IPS DF 4.7 (cell line): ENCODE measurements around the gene FAM3D.
"Not testable (repeated sequence)": the region's sequence is repeated elsewhere in the genome, so short reads cannot be mapped to it uniquely, and the experiment has no call there.

Experiments used
- DNase-seq: peaks from one replicate; pipeline ENCODE4 v3.0.0-alpha.2; 2013; ENCODE audit warnings: low spot score; ENCODE audit errors: extremely low read depth

Gene FAM3D

DNA sequence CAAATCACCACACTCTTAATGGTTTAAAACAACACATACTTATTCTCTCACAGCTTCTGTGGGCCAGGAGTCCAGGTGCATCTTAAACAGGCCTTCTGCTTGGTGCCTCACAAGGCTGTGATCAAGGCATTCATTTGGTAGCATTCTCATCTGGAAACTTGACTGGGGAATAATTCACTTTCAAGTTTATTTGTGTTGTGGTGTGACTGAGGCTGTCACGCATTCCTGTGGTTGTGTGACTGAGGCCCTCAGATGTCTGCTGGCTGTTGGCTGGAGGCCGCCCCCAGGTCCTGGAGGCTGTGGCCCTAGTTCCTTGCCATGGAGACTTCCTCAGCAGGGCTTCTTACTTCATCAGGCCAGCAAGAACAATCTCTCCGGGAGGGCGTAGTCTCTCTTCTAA lies 16.9 kb upstream of the FAM3D start:
- no peak for DNase-seq

DNA sequence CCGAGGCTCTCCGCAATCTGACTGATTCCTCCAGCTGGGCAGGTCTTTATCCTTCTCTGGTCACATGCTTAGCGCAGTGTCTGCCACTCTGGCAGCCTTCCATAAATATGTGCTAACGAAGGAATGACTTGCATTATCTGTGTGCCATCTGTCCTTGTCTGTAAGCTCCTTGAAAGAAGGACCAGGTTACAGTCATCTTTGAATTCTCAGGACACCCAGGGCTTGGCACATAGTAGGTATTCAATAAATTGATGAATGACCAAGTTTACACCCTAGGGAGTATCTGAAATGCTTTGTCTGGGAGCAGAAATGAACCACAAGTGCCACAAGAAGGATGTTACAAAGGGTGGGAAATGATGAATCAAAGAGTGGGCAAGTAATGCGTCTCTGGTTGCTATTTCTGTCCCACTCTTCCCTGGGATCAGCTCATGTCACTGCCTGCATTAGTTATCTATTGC lies 16.5 kb upstream of the FAM3D start:
- DNase-seq, result no peak

DNA sequence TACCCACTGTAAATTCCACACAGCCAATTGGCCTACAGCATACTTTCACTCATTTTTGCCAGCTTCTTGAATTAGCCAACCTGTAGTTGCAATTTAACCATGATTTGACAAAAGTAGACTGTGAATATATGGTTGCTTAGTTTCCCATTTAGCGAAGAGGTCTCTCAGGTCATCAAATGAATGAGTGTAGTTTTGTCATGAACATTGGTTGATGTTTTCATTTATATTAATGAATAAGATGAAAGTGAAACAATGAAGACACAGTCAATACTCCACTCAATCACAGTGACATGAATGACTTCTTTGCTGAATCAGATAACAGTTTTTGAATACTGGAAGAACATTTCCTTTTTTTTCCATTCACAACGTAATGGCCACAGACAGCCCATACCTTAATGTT lies 15.3 kb upstream of the FAM3D start:
- DNase-seq, result no peak

DNA sequence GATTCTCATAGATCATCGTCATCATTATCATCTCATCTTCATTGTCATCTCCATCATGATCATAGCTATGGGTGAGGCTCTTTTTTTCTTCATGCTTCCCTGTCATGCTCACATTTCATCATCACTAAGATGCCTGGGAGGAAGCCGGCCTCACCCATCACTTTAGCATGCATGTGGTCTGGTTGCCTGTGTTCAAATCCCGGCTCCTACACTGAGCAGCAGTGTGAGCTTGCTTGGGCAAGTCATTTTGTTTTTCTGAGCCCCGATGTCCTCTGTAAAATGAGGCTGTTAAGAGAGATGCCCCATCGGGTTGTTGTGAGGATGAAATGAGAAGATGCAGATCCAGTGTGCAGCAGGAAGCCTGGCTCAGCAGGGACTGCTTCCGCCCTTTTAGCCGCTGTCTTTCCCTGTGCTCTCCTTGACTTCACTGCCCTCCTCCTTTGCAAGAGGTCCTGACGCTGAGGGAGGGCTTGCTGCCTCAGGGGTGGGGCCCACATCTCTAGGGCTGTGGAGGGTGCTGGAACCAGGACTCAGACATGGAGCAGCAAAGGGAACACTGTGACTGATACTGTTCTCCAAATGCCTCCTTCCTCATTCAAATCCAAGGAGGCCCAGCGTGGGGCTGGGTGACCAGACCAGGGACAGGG lies 14.4 kb upstream of the FAM3D start:
- no peak for DNase-seq

DNA sequence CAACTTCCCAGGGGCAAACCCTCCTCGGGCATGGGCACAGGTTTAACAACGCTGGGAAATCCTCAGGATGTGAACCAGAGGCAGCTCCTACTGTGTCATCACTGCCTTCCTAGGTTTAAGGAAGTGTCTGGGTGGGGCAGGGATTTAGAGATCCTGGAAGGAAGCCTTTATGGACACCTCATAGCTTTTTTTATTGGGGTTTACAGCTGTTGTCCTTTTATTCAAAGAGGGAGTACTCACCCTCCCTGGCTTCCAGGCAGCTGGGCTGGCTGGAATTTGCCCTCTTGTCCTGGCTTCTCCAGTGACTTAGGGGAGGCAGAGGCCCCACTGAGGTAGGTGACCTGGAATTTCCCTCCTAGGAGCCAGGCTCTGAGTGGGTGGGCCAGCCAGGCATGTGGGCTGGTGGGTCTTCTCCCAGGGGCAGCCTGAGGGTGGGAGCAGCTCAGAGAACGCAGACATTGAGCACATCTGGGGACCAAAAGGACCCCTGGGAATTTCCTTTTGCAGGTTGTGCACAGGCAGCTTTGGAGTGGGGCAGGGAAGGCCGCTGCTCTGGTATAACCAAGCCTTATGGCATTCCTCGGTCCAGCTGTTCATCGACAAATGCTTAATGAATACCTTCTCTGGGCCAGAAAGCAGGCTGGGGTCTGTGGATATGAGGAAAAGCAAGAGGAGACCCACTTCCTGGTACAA lies 13.5 kb upstream of the FAM3D start:
- no peak for DNase-seq

DNA sequence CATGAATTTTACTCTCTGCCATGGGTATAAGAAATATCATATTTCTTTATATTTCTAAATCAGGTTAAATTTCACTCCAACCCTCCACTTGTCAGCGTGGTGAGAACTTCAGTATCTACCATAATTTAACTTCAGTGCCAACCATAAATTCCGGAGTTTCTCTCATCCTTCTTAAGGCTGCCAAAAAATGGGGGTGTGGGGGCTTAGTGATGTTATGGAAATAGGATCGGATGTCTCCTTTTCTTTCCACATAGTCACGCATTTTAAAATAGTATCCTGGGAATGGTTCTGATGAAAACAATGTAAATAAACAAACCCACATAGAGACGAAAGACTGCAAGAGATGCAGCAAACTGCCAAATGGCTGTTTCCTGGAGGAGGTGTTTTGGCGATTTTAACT lies 12.9 kb upstream of the FAM3D start:
- no peak for DNase-seq

DNA sequence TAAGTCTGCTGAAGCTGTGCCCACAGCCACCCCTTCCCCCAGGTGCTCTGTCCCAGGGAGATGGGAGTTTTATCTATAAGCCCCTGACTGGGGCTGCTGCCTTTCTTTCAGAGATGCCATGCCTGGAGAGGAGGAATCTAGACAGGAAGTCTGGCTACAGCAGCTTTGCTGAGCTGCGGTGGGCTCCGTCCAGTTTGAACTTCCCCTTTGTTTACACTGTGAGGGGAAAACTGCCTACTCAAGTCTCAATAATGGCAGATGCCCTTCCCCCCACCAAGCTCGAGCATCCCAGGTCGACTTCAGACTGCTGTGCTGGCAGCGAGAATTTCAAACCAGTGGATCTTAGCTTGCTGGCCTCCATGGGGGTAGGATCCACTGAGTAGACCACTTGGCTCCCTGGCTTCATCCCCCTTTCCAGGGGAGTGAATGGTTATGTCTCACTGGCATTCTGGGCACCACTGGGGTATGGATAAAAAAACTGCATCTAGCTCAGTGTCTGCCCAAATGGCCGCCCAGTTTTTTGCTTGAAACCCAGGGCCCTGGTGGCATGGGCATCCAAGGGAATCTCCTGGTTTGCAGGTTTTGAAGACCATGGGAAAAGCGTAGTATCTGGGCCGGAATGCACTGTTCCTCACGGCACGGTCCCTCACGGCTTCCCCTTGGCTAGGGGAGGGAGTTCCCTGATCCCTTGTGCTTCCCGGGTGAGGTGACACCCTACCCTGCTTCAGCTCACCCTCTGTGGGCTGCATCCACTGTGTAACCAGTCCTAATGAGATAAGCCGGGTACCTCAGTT lies 11.8 kb upstream of the FAM3D start:
- DNase-seq, result not testable (repeated sequence)

DNA sequence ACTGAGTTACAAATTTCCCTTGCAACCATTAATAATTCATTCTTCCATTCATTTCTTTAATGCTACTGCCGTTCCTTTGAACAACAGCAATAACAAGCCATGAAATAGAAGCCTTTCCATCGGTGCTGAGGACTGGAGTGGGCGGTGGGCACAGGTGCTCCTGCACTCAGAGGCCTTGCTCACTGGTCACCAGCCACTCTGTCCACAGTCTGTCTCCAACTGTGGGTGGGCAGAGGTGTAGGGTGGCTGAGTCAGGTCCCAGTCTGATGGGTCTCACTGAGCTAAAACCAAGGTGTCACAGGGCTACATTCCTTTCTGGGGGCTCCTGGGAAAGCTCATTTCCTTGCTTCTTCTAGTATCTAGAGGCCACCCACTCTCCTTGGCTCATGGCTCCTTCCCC lies 6.3 kb upstream of the FAM3D start:
- DNase-seq, result no peak

DNA sequence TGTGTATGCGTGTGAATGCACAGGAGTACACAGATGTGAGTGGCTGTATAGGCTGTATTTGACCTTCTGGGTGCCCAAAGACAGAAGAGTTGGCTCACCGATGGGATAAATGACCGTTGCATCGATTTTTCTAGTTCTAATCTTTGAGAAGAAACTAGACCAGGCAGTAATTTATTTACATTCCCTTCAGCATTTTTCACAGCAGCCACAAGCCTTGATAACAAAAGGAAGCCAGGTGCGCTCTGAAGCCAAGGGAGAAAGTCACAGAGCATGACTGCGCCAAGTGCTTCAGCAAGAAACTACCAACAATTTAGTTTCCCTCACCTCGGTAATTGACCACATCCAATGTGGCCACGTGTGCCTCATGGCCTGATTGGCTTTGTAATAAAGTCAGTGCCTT lies 5.9 kb upstream of the FAM3D start:
- DNase-seq, result no peak

DNA sequence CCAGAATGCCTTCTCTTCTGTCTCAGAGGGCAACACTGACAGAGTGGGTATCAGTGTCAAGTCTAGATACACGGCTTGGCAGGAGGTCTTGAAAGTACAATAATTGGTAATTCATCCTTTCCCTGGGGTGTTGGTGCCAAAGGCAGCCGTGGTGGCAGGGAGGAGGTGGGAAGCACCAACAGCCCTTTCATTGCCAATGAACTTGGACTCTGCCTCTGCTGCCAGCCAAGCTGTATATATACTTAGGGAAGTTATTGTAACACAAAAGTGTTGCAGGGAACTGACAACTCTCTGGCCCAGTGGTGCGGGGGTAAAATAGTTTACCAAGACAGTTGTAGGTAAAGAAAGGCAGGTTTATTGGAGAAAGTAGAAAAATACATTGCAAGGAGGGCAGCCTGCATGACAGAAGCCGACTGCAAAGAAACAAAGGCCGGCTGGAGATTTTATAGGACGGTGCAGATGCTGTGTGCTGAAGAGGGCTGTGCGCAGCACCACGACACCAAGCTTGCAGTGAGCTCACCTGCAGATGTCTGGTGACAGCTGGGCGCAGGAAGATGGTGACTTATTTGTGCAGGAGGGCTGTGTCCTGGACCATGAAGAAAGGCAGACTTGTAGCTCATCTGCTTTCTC lies 4.0 kb upstream of the FAM3D start:
- no peak for DNase-seq

DNA sequence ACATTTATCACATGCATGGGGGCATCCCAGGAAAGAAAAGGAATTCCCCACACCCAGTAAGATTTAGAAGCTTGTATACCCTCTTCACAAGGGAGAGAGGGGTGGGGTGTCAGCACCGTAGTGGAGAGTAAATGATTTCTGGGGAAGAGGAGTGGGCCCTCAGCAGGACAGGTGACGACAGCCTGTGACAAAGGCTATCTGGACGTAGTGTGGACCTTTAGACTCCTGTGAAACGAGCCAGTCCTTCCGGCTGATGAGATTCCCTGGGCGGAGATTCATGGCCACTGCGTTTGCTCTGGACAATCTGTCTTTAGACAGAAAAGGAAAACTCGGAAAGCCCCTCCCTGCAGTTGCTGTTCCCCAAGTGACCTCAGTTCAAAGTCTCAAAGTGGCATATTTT lies 1.7 kb upstream of the FAM3D start:
- DNase-seq, result no peak

DNA sequence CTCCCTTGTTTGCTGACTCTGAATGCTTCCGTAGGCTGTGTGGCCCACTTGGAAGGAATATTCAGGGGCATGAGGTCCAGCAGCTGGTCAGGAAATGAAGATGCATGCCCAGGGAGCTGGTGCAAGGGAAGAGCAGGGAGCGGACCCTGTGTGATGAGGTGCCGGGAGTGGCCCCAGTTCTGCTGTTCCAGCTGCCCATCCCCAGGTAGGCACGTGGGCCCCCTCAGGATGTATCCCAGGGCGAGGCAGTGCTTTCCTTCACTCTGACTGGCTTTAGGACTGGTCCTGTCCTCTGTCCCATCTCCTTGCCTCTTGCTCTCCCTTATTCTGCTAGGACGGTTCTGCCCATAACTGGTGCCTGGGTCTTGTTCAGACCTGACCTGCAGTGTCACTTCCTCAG lies 1.1 kb upstream of the FAM3D start:
- DNase-seq, result no peak

DNA sequence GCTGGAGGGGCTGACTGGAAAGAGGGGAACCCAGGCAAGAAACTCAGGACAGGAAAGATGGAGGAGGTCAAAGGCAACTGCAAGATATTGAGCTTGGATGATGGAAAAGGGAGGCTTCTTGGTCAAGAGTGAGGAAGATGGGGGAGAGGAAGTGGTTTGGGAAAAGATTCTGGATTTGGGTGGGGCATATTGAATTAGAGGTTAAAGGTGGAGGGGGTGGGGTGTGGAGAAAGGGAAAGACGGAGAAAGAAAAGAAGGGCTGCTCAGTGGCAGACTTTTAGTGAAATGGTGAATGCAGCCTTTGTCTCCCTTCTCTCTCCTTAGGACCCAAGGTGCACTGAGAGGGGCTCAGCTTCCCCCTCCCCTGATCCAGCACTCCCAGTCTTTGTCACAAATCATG lies 655 bp upstream of the FAM3D start:
- no peak for DNase-seq

DNA sequence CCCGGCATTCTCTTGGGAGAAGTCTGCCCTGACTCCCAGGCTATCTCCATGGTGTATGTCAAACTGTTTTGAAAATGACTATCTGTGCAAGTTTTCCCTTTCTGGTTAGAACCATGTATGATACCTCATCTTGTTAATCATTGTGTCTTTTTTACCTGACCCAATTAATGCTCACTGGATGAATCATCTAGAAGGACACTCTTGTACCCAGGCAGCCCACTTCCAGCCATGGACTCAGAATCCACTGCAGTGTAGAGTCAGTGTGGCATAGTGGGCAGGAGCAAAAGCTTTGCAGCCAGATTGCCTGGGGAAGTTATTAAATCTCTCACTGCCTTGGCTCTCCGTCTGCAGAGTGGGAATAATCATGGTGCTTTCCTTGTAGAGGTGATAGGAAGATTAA lies 1.2 kb downstream of the FAM3D start:
- no peak for DNase-seq

DNA sequence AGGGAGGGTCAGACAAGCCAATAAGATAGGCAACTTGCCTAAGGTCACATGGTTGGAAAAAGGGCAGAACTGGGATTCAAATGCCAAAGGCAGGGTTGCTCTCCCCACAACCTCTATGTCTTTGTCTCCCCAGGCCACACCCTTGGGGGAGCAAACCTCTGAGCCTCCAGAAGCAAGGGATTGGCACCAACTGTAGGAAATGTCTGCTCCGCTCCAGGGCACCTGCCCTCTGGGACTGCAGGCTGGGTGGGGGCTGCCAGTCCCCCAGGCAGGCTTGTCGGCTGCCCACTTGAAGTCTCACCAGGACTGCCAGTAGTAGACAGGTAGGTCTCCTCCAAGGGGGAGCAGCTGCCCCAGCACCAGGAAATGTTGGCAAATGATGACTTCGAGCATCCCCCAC lies 2.0 kb downstream of the FAM3D start:
- no peak for DNase-seq

DNA sequence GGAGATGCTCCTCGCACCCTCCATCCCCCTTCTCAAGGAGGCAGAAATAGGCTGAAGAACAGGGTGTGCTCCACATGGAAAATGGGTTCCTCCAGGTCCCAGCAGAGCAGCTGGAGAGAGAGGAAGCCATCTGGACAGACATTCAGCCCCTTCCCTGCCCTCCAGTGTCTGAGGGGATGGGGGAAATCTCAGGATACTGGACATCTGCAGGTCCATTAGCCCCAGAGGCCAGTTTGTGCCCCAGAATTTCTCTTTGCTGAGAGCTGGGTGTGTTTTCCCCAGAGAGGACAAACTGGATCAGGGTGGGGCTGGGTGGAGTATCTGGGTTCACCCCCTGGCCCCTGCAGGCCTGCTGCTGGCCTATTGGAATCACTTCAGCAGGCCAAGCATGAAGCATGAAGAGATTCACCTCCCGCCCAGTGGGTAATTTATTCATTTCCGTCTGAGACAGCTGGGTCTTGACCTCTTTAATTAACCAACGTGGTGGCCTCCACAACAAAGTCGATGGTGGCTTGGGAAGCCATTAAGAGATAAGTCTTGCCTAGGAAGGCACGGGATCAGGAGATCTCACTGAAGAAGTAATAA lies 4.6 kb downstream of the FAM3D start:
- DNase-seq, result no peak

DNA sequence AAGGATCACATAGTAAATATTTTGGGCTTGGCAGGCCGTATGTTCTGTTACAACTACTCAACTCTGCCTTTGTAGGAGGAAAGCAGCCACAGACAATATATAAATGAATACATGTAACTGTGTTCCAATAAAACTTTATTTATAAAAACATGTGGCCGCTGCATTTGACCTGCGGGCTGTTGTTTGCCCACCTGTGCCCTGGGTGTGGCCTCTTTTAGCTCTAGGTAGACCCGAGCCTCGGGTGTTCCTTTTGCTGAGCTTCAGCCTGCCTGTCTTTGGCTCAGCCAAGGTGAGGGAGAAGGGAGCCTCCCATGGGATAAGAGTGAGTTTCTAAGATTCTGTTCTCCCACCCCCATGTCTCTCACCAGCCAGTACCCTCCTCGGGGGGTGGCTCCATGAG lies 5.6 kb downstream of the FAM3D start:
- no peak for DNase-seq

DNA sequence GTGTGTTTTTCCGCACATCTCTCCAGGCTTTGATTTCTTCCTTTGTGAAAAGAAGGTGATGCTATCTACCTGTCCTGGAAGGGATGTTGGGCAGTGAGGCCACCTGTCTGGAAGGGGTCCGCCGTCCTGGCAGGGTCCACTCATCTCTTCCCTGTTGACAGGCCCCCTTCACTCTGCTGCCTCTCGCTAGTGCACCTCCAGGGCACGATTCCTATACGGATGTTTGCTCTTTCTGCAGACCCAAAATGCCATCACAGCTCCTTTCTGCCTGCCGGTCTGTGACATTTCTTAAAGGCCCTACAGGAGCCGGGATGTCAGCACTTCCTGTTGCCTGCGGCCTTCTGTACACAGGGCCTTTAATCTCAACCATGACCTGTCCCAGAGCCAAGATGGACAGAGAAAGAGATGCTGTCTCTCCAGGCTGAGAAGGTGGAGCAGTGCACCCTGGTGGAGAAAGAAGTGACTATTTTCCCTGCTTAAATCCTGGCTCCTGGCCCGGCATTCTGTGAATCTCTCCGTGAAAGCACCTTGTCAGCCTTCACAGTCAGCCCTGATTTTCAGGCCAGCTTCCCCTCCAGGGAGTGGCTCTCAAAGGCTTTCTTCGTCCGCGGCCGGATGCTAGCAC lies 7.4 kb downstream of the FAM3D start:
- DNase-seq, result no peak

DNA sequence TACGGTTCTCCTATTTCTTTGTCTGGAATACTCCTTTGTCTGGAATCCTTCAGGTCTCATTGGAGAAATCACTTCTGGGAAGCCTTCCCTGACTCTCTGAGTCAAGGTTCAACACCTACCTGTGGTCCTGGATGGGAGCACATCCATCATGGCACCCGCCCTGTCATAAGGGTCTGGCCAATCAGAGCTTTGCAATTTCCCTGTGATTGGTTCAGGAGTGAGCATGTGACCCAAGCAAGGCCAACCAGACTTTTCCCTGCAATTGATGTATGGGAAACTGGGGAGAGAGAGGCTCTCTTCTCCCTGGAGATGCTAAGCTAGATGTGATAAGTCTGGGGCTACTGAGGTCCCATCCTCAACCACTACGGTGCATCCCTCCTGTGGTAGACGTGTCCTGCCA lies 8.1 kb downstream of the FAM3D start:
- DNase-seq, result no peak

DNA sequence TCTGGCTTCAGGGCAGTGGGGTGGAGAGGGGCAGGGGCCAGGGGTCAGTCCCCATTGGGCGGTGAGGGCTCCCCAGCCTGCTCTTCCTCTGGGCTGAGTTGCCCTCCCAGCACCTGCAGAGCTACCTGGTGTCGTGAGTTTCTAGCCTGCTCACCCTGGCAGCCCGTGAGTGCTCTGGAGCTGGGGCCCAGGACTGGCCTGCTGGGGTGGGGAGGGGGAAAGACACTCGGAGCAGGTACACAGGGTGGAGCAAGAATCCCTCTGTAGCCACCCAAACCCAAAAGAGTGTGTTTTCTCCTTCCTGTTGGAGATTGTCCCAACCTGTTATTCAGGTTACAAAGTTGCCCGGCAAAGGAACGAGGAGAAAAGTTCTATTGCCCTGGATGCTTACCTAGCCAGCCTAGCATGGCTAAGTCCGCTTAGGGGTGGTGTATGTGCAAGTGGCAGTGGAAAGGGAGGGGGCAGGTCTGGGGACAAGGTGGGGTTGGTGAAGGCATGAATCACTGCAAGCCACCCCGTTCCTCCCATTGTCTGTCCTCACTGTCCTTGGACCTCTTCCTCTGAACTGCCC lies 8.9 kb downstream of the FAM3D start:
- DNase-seq, result no peak

DNA sequence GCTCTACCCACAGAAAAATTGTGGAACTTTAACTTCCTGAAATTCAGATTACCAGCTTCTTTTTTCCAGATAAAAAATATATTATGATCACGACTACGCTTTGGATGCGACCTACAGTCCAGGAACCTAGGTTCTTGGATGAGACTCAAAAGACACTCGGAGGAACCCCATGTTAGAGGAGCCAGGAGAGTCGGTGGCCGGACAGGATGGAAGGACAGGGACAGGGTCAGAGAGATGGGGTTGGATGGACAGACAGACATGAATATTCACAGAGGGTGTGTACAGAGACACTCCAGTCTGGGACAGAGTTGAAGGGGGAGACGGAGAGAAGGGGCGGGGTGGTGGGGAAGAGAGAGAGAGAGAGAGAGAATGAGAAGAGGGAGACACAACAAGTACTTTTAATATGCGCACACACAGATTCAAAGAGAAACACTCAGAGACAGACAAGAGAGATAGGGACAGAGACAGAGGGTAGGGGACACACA lies 9.5 kb downstream of the FAM3D start:
- no peak for DNase-seq
